GM06990 (cell line): ENCODE data around the gene ADAP1.

ENCODE experiments used
- DNase-seq: peaks from one replicate; pipeline ENCODE4 v3.0.0-alpha.2; 2011; ENCODE audit not compliant: insufficient read length; ENCODE audit errors: extremely low read depth
- H3K27me3 ChIP-seq: replicated peaks from 2 replicates; pipeline ENCODE4 v1.6.0; 2011; ENCODE audit warnings: low read length; ENCODE audit not compliant: control insufficient read depth, insufficient read depth
- H3K36me3 ChIP-seq: 2 replicates; pipeline ENCODE4 v1.5.1; 2011; ENCODE audit warnings: low read length; ENCODE audit not compliant: control insufficient read depth, insufficient read depth
- H3K4me3 ChIP-seq: replicated peaks from 2 replicates; pipeline ENCODE4 v1.5.1; 2011; ENCODE audit warnings: low read depth, mild to moderate bottlenecking, control low read depth, low read length
- CTCF ChIP-seq: IDR thresholded peaks from 2 replicates; pipeline ENCODE4 v1.5.1; 2011; ENCODE audit warnings: low read length, control low read depth, mild to moderate bottlenecking, inconsistent platforms; ENCODE audit not compliant: insufficient read depth, poor library complexity, severe bottlenecking

Gene ADAP1

GRCh38 chr7:972110-972509 lies 17.6 kb upstream of the ADAP1 start:
- Histone ChIP-seq H3K27me3 (no peaks in the 10 kb centered on the region), H3K4me3 (no peak overlapping the region), H3K36me3 (peaks cover 25% of the 10 kb centered on the region)
- TF ChIP-seq CTCF = no peak
- DNase-seq = no peak

- TF ChIP-seq CTCF = no peak
Observed at GRCh38 chr7:970744-971143, 16.3 kb upstream of the ADAP1 start.

GRCh38 chr7:969403-969802 lies 14.9 kb upstream of the ADAP1 start:
- Histone ChIP-seq H3K36me3 (peaks cover 26% of the 10 kb centered on the region), H3K27me3 (no peaks in the 10 kb centered on the region), H3K4me3 (no peak overlapping the region)
- DNase-seq = no peak
- TF ChIP-seq CTCF = no peak

More at GRCh38 chr7:970744-971143, 16.3 kb upstream of the ADAP1 start:
- no peaks in the 10 kb centered on the region for H3K27me3 ChIP-seq
- peaks cover 26% of the 10 kb centered on the region for H3K36me3 ChIP-seq
- no peak for DNase-seq
- H3K4me3 ChIP-seq = no peak overlapping the region

GRCh38 chr7:968205-969105 lies 14.0 kb upstream of the ADAP1 start:
- Histone ChIP-seq H3K4me3 (no peak overlapping the region), H3K27me3 (no peaks in the 10 kb centered on the region), H3K36me3 (peaks cover 26% of the 10 kb centered on the region)
- TF ChIP-seq CTCF = no peak
- no peak for DNase-seq

GRCh38 chr7:967361-968082 lies 13.0 kb upstream of the ADAP1 start:
- no peak for TF ChIP-seq CTCF
- Histone ChIP-seq H3K27me3 (no peaks in the 10 kb centered on the region), H3K4me3 (no peak overlapping the region), H3K36me3 (peaks cover 26% of the 10 kb centered on the region)
- no peak for DNase-seq
